HepG2 (cell line): ENCODE results near the gene ACSS3. TPM values are rescaled to one million over a fixed set of nuclear protein-coding genes. Genes with fewer than 3 reads are reported as not detected.
A peak's percentile ranks its signal among the peaks of the same experiment; 100 is the strongest.

ENCODE experiments used
- ATF2 ChIP-seq: sonication (generic); formaldehyde crosslinking; IDR thresholded peaks from 2 replicates; pipeline ENCODE4 v1.4.0; 2020; ENCODE audit warnings: missing genetic modification reagents
- DMAP1 ChIP-seq: IDR thresholded peaks from 2 replicates; pipeline ENCODE4 v1.6.1; 2016
- HIVEP1 ChIP-seq: sonication (generic); formaldehyde crosslinking; IDR thresholded peaks from 2 replicates; pipeline ENCODE4 v1.4.0; 2020; ENCODE audit warnings: mild to moderate bottlenecking, missing genetic modification reagents
- KLF13 ChIP-seq: sonication (generic); formaldehyde crosslinking; IDR thresholded peaks from 2 replicates; pipeline ENCODE4 v1.4.0; 2020; ENCODE audit warnings: mild to moderate bottlenecking, missing genetic modification reagents
- KMT2A ChIP-seq: sonication (generic); formaldehyde crosslinking; IDR thresholded peaks from 2 replicates; pipeline ENCODE4 v1.4.0; 2020; ENCODE audit warnings: missing genetic modification reagents
- REST ChIP-seq, 2 experiments: IDR thresholded peaks; 2 replicates each; pipeline ENCODE4 v1.6.1; 2011 to 2012; ENCODE audit warnings: low read length in 2 of 2, borderline replicate concordance in 1 of 2, low read depth in 1 of 2, mild to moderate bottlenecking in 1 of 2, moderate library complexity in 1 of 2
- RXRA ChIP-seq: sonication (generic); formaldehyde crosslinking; IDR thresholded peaks from 2 replicates; pipeline ENCODE4 v1.5.1; 2020; ENCODE audit warnings: missing genetic modification reagents
- SAFB2 ChIP-seq: sonication (generic); formaldehyde crosslinking; IDR thresholded peaks from 2 replicates; pipeline ENCODE4 v1.5.1; 2020; ENCODE audit warnings: missing genetic modification reagents, low read depth, mild to moderate bottlenecking, borderline replicate concordance
- SYNCRIP ChIP-seq: fragments of 200-400 bp; formaldehyde crosslinking; IDR thresholded peaks from 2 replicates; pipeline ENCODE4 v1.6.1; 2018; ENCODE audit warnings: mild to moderate bottlenecking, low read depth, low read length; ENCODE audit not compliant: insufficient read depth
- TBX3 ChIP-seq: fragments of 450-650 bp; IDR thresholded peaks from 2 replicates; pipeline ENCODE4 v1.6.1; 2017; ENCODE audit warnings: antibody characterized with exemption, mild to moderate bottlenecking, inconsistent platforms, borderline replicate concordance
- TCF12 ChIP-seq, 2 experiments: fragments of 450-650 bp in 1 of 2; sonication (generic) in 1 of 2; formaldehyde crosslinking in 1 of 2; IDR thresholded peaks; 2 replicates each; pipeline versions ENCODE4 v1.6.1 to v1.8.0; 2017 to 2022; ENCODE audit warnings: antibody characterized with exemption in 1 of 2, mild to moderate bottlenecking in 1 of 2, missing genetic modification reagents in 1 of 2, moderate library complexity in 1 of 2
- TFDP1 ChIP-seq: IDR thresholded peaks from 2 replicates; pipeline ENCODE4 v1.6.1; 2016; ENCODE audit warnings: missing compliant biosample characterization, missing genetic modification reagents, borderline replicate concordance
- TFE3 ChIP-seq: IDR thresholded peaks from 2 replicates; pipeline ENCODE4 v1.6.1; 2016
- U2AF1 ChIP-seq: fragments of 200-400 bp; formaldehyde crosslinking; optimal IDR thresholded peaks from 2 replicates; pipeline ENCODE3; 2017; ENCODE audit warnings: mild to moderate bottlenecking, low read depth, low read length
- ZNF770 ChIP-seq: sonication (generic); formaldehyde crosslinking; IDR thresholded peaks from 2 replicates; pipeline ENCODE4 v1.5.0; 2020; ENCODE audit warnings: mild to moderate bottlenecking, missing genetic modification reagents
- ZSCAN25 ChIP-seq: sonication (generic); formaldehyde crosslinking; IDR thresholded peaks from 2 replicates; pipeline ENCODE4 v1.8.0; 2022; ENCODE audit warnings: mild to moderate bottlenecking, missing genetic modification reagents
- polyA plus RNA-seq, 8 experiments: library from polyadenylated mRNA; depleted of rRNA in 3 of 8; stranded (reverse) in 7 of 8; unstranded in 1 of 8; fragments of >200 nt; fragmentation: Illumina TruSeq in 4 of 8; extraction: Trizol in 4 of 8; gene quantifications; 2 replicates each; pipeline versions ENCODE4 v1.2.1 to v1.2.3, GENCODE V29; 2011 to 2016; ENCODE audit warnings: low read depth in 4 of 8, missing spikeins in 1 of 8, mixed read lengths in 1 of 8; ENCODE audit not compliant: insufficient read depth in 1 of 8
- total RNA-seq, 5 experiments: library from RNA; depleted of rRNA; stranded (reverse); fragments of >200 nt; fragmentation: Illumina TruSeq; extraction: Trizol; gene quantifications; 2 replicates each; pipeline ENCODE4 v1.2.3, GENCODE V29; 2016; ENCODE audit warnings: low read depth in 1 of 5
- TF ChIP-seq, protein P1 (sequence below): sonication (generic); formaldehyde crosslinking; IDR thresholded peaks from 2 replicates; pipeline ENCODE4 v1.4.0; 2020; ENCODE audit warnings: missing genetic modification reagents, borderline replicate concordance

ACSS3 gene
- total and polyA plus RNA-seq, 2 of the 13 experiments (the other 11 are each of a cell fraction or from before 2014, with no cell fraction given), result 79.5 to 86.3 TPM

GRCh38 chr12:81086342-81086741 is 8.5 kb downstream of the ACSS3 start (continued):
- TF ChIP-seq SAFB2 (CRISPR knock-in tag) (no peak), RXRA (CRISPR knock-in tag) (no peak; the same call in 1 of the 2 replicates), ZSCAN25 (no peak), U2AF1 (no peak), REST (IDR thresholded peaks at IDR 0.05; ENCODE audit: borderline replicate concordance in 1 of 2, low read depth in 1 of 2, low read length in 2 of 2) (peak in 1 of 2 experiments; percentile 37; a peak in 1 of 4 replicates), HIVEP1 (CRISPR knock-in tag) (no peak), ZNF770 (no peak), KMT2A (CRISPR knock-in tag) (peak; percentile 88), TBX3 (peak; percentile 15; the same call in 1 of the 2 replicates), TFDP1 (CRISPR knock-in tag) (no peak; the same call in 1 of the 2 replicates), KLF13 (CRISPR knock-in tag) (no peak), SYNCRIP (no peak), DMAP1 (CRISPR knock-in tag) (peak; percentile 75), TCF12 (IDR thresholded peaks at IDR 0.05) (no peak), TCF12 (CRISPR knock-in tag; IDR thresholded peaks at IDR 0.05) (no peak), TFE3 (CRISPR knock-in tag) (no peak), ATF2 (peak; percentile 79)
- TF ChIP-seq, protein P1, sequence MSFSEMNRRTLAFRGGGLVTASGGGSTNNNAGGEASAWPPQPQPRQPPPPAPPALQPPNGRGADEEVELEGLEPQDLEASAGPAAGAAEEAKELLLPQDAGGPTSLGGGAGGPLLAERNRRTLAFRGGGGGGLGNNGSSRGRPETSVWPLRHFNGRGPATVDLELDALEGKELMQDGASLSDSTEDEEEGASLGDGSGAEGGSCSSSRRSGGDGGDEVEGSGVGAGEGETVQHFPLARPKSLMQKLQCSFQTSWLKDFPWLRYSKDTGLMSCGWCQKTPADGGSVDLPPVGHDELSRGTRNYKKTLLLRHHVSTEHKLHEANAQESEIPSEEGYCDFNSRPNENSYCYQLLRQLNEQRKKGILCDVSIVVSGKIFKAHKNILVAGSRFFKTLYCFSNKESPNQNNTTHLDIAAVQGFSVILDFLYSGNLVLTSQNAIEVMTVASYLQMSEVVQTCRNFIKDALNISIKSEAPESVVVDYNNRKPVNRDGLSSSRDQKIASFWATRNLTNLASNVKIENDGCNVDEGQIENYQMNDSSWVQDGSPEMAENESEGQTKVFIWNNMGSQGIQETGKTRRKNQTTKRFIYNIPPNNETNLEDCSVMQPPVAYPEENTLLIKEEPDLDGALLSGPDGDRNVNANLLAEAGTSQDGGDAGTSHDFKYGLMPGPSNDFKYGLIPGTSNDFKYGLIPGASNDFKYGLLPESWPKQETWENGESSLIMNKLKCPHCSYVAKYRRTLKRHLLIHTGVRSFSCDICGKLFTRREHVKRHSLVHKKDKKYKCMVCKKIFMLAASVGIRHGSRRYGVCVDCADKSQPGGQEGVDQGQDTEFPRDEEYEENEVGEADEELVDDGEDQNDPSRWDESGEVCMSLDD (CRISPR knock-in tag), result no peak
